Measurements from ENCODE around the gene TENM4.

DNA sequence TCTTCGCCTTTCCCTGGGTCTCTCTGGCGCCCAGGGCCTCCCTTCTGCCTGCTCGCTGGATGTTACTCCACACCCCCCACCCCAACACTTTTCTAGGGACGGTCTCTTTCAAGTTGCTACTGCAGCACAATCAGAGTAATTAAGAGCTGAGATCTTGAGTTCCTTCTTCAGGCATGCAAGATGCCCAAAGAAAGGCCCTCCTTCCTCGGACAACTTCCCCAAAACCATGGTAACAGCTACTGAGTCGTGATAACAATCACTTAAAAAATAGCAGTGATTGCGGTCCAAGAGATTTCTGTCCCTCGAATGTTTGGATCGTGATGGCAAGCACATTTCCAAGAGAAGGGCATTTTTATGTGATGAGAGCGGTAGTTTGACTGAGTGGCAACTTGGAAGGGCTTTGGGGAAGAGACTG, 638 bp upstream of the TENM4 start:
- no peak for TF ChIP-seq POLR2AphosphoS5 (IDR thresholded peaks at IDR 0.05; ENCODE audit: low read depth, low read length)
- TF ChIP-seq, protein P1, sequence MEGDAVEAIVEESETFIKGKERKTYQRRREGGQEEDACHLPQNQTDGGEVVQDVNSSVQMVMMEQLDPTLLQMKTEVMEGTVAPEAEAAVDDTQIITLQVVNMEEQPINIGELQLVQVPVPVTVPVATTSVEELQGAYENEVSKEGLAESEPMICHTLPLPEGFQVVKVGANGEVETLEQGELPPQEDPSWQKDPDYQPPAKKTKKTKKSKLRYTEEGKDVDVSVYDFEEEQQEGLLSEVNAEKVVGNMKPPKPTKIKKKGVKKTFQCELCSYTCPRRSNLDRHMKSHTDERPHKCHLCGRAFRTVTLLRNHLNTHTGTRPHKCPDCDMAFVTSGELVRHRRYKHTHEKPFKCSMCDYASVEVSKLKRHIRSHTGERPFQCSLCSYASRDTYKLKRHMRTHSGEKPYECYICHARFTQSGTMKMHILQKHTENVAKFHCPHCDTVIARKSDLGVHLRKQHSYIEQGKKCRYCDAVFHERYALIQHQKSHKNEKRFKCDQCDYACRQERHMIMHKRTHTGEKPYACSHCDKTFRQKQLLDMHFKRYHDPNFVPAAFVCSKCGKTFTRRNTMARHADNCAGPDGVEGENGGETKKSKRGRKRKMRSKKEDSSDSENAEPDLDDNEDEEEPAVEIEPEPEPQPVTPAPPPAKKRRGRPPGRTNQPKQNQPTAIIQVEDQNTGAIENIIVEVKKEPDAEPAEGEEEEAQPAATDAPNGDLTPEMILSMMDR (IDR thresholded peaks at IDR 0.05) = no peak
